Posterior vena cava (tissue), 2 donors: ENCODE results near the gene GAS7. TPM values are rescaled to one million over a fixed set of nuclear protein-coding genes. Genes with fewer than 3 reads are reported as not detected.

Source experiments
- DNase-seq: peaks from one replicate; pipeline ENCODE4 v3.0.0-alpha.2; 2020; ENCODE audit warnings: low spot score
- intact Hi-C, 2 donors: fragments of 100-400 bp; cut with DNase I; formaldehyde crosslinking; loops; one replicate each; pipeline versions ENCODE4 v1.14.1 to v1.14.2; 2022 to 2023
- total RNA-seq, 2 donors: library from RNA; stranded (reverse); fragmentation: NEBNext Ultra II Directional; extraction: Animal tissue kit (Norgen Biotek cat#: 25700); gene quantifications; one replicate each; pipeline ENCODE4 v1.2.1, GENCODE V29; 2021
- donor health status: DM: yes; HTN: yes; CAD: no.
- donor health status: DM: yes; HTN: yes; CAD: no.

The GAS7 gene
- total RNA-seq, 2 donors from 2014 or later, result 70.6 to 190 TPM

DNA sequence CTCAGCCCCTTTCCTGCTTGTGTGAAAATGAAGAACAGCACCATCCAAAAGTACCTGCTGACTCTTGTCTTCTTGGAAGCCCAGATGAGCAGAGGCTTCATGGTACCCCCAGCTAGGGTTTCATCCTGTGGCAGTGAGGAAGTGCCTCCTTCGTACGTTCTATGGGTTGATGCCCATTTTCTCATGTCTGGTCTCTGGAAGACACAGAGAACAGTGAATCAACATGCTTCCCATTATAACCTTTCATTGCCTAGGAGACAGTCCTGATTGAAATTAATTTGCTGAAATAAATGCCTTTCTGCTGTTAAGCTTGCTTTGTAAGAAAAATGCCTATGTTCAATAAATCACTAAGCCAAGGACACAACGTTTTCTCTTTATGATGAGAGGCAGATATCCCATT lies 329.9 kb downstream of the GAS7 start:
- intact Hi-C loops, result no loop called here
- no peak for DNase-seq

- intact Hi-C loops, result no loop called here
- no peak for DNase-seq
Observed at GRCh38 chr17:9865586-9865985, 332.8 kb downstream of the GAS7 start.

- DNase-seq, result no peak
- intact Hi-C loops, result no loop called here
Observed at GRCh38 chr17:9862949-9863348, 335.5 kb downstream of the GAS7 start.

DNA sequence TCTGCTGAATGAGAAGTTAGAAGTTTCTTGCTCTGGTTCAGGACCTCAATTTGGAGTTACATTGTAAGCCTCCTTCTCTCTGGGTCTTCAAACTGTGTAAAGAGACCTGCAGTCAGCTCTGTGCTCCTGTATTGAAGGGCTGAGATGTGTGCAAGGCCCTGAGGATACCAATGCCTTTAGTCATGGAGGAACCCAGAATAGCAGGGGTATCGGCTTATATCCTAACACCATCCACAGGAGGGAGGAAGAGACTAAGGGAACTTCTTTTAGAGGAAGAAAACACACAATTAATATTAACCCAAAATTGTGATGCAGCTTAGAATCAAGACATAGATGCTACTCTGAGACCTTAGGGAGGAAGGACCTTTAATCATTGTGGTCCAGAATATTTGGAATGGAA lies 336.2 kb downstream of the GAS7 start:
- intact Hi-C loops, result no loop called here
- no peak for DNase-seq

GRCh38 chr17:9860851-9861250 lies 337.6 kb downstream of the GAS7 start:
- intact Hi-C loops, result no loop called here
- DNase-seq, result no peak

Other genes with a start within 250 kb of the GAS7 start
- gene MYH13, start 174.4 kb upstream of the GAS7 start, total RNA-seq, result not detected
- gene MYH8, start 223.3 kb upstream of the GAS7 start, total RNA-seq, result not detected